AG04450 (cell line): ENCODE data around the gene GCLC. TPM values are rescaled to one million over a fixed set of nuclear protein-coding genes. Genes with fewer than 3 reads are reported as not detected.

Experiments
- CTCF ChIA-PET: fragments of 300-600, 350-600 bp; formaldehyde crosslinking; extraction: SDS; loops from one replicate; lab custom pipeline; 2022; ENCODE audit warnings: antibody characterized with exemption, inconsistent platforms; lab: Charles Lee
- POLR2A ChIA-PET: fragments of 350-600 bp; formaldehyde crosslinking; extraction: SDS; loops from one replicate; lab custom pipeline; 2021; ENCODE audit warnings: antibody characterized with exemption, inconsistent platforms; lab: Yijun Ruan, JAX
- DNase-seq: peaks from one replicate; pipeline ENCODE4 v3.0.0-alpha.2; 2011; ENCODE audit warnings: low read depth, low spot score
- H3K27ac ChIP-seq: one replicate; pipeline ENCODE4 v1.5.1; 2012; ENCODE audit warnings: low read depth, low read length, control low read depth
- H3K27me3 ChIP-seq: one replicate; pipeline ENCODE4 v1.6.0; 2012; ENCODE audit warnings: low read length; ENCODE audit not compliant: control insufficient read depth, insufficient read depth
- H3K4me3 ChIP-seq: 2 replicates; pipeline ENCODE4 v1.5.1; 2011; ENCODE audit warnings: mild to moderate bottlenecking, low read depth, low read length, control low read depth
- H3K9me3 ChIP-seq: 2 replicates; pipeline ENCODE4 v1.5.1; 2012; ENCODE audit warnings: low read length; ENCODE audit not compliant: control insufficient read depth, insufficient read depth
- CTCF ChIP-seq: IDR thresholded peaks from 2 replicates; pipeline ENCODE4 v1.5.1; 2011; ENCODE audit warnings: low read depth, low read length, control low read depth, inconsistent platforms
- polyA plus RNA-seq: library from polyadenylated mRNA; depleted of rRNA; stranded (reverse); fragments of >200 nt; gene quantifications from 2 replicates; pipeline ENCODE4 v1.2.3, GENCODE V29; 2011

GCLC gene
- polyA plus RNA-seq, 1 experiment, result 89.3 TPM

- no peak for TF ChIP-seq CTCF
- no peak for DNase-seq
- CTCF ChIA-PET, result interaction anchor here (1.2 to 2.6 kb wide), 3 partner anchors 43 to 192 kb away, joined by 5 to 12 read pairs (median 5); no protein-coding TSS in a partner anchor
- no peaks in the 10 kb centered on the region for H3K27me3 ChIP-seq
- POLR2A ChIA-PET, result interaction anchor here (1.4 kb wide), 1 partner anchor 40 kb away, joined by 4 read pairs; no protein-coding TSS in a partner anchor
- H3K9me3 ChIP-seq, result no peaks in the 10 kb centered on the region
- H3K27ac ChIP-seq, result no peak overlapping the region
- no peak overlapping the region for H3K4me3 ChIP-seq
Measured at GRCh38 chr6:53536561-53536960, 8.3 kb downstream of the GCLC start.

- no peaks in the 10 kb centered on the region for H3K9me3 ChIP-seq
- H3K27me3 ChIP-seq, result no peaks in the 10 kb centered on the region
- CTCF ChIA-PET, result interaction anchor here (0.9 to 2.1 kb wide), 4 partner anchors 9 to 117 kb away, joined by 4 to 7 read pairs (median 4); no protein-coding TSS in a partner anchor
- no peak overlapping the region for H3K27ac ChIP-seq
- POLR2A ChIA-PET, result no interaction called here
- DNase-seq, result no peak
- no peak overlapping the region for H3K4me3 ChIP-seq
- TF ChIP-seq CTCF, result no peak
Measured at GRCh38 chr6:53532942-53533341, 12.0 kb downstream of the GCLC start.

GRCh38 chr6:53532061-53532797, 12.7 kb downstream of the GCLC start:
- DNase-seq, result no peak
- CTCF ChIA-PET, result interaction anchor here (0.5 to 2.1 kb wide), 6 partner anchors 8 to 188 kb away, joined by 3 to 7 read pairs (median 4); no protein-coding TSS in a partner anchor
- no peaks in the 10 kb centered on the region for H3K9me3 ChIP-seq
- H3K27me3 ChIP-seq, result no peaks in the 10 kb centered on the region
- no peak for TF ChIP-seq CTCF
- H3K27ac ChIP-seq, result no peak overlapping the region
- H3K4me3 ChIP-seq, result no peak overlapping the region
- POLR2A ChIA-PET, result interaction anchor here (0.6 to 0.8 kb wide), 2 partner anchors 15 to 313 kb away, joined by 3 to 8 read pairs; no protein-coding TSS in a partner anchor

GRCh38 chr6:53530780-53531386, 14.0 kb downstream of the GCLC start:
- ChIA-PET POLR2A (interaction anchor here (1.0 kb wide), 1 partner anchor 38 kb away, joined by 3 read pairs; no protein-coding TSS in a partner anchor), CTCF (interaction anchor here (0.9 to 2.1 kb wide), 7 partner anchors 8 to 197 kb away, joined by 3 to 7 read pairs (median 4); no protein-coding TSS in a partner anchor)
- Histone ChIP-seq H3K27me3 (no peaks in the 10 kb centered on the region), H3K4me3 (no peak overlapping the region), H3K9me3 (no peaks in the 10 kb centered on the region), H3K27ac (no peak overlapping the region)
- no peak for DNase-seq
- TF ChIP-seq CTCF, result no peak
